Measurements from ENCODE around the gene ALOX15B.
"Not testable (repeated sequence)": the region's sequence is repeated elsewhere in the genome, so short reads cannot be mapped to it uniquely, and the experiment has no call there.

The ALOX15B gene

GRCh38 chr17:8064561-8065019 lies 25.7 kb downstream of the ALOX15B start:
- DNase-seq, result no peak

GRCh38 chr17:8066841-8067775 lies 28.2 kb downstream of the ALOX15B start:
- DNase-seq, result no peak

GRCh38 chr17:8067806-8068205 lies 28.9 kb downstream of the ALOX15B start:
- no peak for DNase-seq

GRCh38 chr17:8068736-8069586 lies 30.1 kb downstream of the ALOX15B start:
- no peak for DNase-seq

- no peak for DNase-seq
These were observed 30.7 kb downstream of the ALOX15B start for GRCh38 chr17:8069587-8069860.

- DNase-seq, result no peak
These were observed 32.6 kb downstream of the ALOX15B start for GRCh38 chr17:8071496-8071895.

GRCh38 chr17:8072341-8072728 lies 33.5 kb downstream of the ALOX15B start:
- no peak for DNase-seq

- no peak for DNase-seq
These were observed 34.0 kb downstream of the ALOX15B start for GRCh38 chr17:8072729-8073461.

- DNase-seq, result no peak
These were observed 35.0 kb downstream of the ALOX15B start for GRCh38 chr17:8073627-8074484.

- no peak for DNase-seq
These were observed 35.7 kb downstream of the ALOX15B start for GRCh38 chr17:8074554-8074953.

GRCh38 chr17:8075081-8075480 lies 36.2 kb downstream of the ALOX15B start:
- no peak for DNase-seq

GRCh38 chr17:8075574-8076342 lies 36.9 kb downstream of the ALOX15B start:
- DNase-seq, result no peak

GRCh38 chr17:8076502-8077266 lies 37.8 kb downstream of the ALOX15B start:
- no peak for DNase-seq

GRCh38 chr17:8077939-8078338 lies 39.1 kb downstream of the ALOX15B start:
- DNase-seq, result not testable (repeated sequence)

GRCh38 chr17:8079291-8080207 lies 40.7 kb downstream of the ALOX15B start:
- no peak for DNase-seq

- DNase-seq, result no peak
These were observed 41.4 kb downstream of the ALOX15B start for GRCh38 chr17:8080208-8080798.

- no peak for DNase-seq
These were observed 42.0 kb downstream of the ALOX15B start for GRCh38 chr17:8080799-8081219.

GRCh38 chr17:8081876-8082275 lies 43.0 kb downstream of the ALOX15B start:
- DNase-seq, result no peak

GRCh38 chr17:8082292-8082691 lies 43.4 kb downstream of the ALOX15B start:
- no peak for DNase-seq

Measured in NCI-H2029 treated with DMSO at 0.1 percent for 48 hours (cell line).